OCI-LY3 (cell line): ENCODE measurements around the gene MUC20.
"Not testable (repeated sequence)": the region's sequence is repeated elsewhere in the genome, so short reads cannot be mapped to it uniquely, and the experiment has no call there.

Experiments
- H2AFZ ChIP-seq: fragments of 200-600, 300-600 bp; shearing (Covaris generic); 2 replicates; pipeline ENCODE4 v1.6.0; 2014; ENCODE audit warnings: antibody characterized with exemption, low read depth, low read length
- H3K27ac ChIP-seq: fragments of 200-600, 300-600 bp; sonication (generic); 2 replicates; pipeline ENCODE4 v1.5.1; 2014; ENCODE audit warnings: mild to moderate bottlenecking, low read length, moderate library complexity, mixed read lengths
- H3K27me3 ChIP-seq: fragments of 200-600, 300-600 bp; sonication (generic); 2 replicates; pipeline ENCODE4 v1.6.1; 2014; ENCODE audit warnings: low read depth, low read length, mixed read lengths
- H3K36me3 ChIP-seq: fragments of 200-600, 300-600 bp; sonication (generic); replicated peaks from 2 replicates; pipeline ENCODE3; 2014; ENCODE audit warnings: low read depth, low read length, mixed read lengths
- H3K4me1 ChIP-seq: fragments of 300-600, 200-600 bp; sonication (generic); 2 replicates; pipeline ENCODE4 v1.6.1; 2014; ENCODE audit warnings: low read length, mixed read lengths
- H3K4me2 ChIP-seq: fragments of 200-600, 300-600 bp; sonication (generic); 2 replicates; pipeline ENCODE4 v1.6.1; 2014; ENCODE audit warnings: low read length, mixed read lengths
- H3K4me3 ChIP-seq: fragments of 300-600, 200-600 bp; sonication (generic); 2 replicates; pipeline ENCODE4 v1.5.1; 2014; ENCODE audit warnings: antibody characterized with exemption, mild to moderate bottlenecking, low read length, moderate library complexity
- H3K79me2 ChIP-seq: fragments of 300-600, 200-600 bp; shearing (Covaris generic); 2 replicates; pipeline ENCODE4 v1.6.1; 2014; ENCODE audit warnings: mild to moderate bottlenecking, low read length, mixed read lengths
- H3K9ac ChIP-seq: fragments of 300-600, 200-600 bp; shearing (Covaris generic); 2 replicates; pipeline ENCODE4 v1.6.0; 2014; ENCODE audit warnings: mild to moderate bottlenecking, low read length, moderate library complexity
- H3K9me3 ChIP-seq: fragments of 200-600, 300-600 bp; shearing (Covaris generic); 2 replicates; pipeline ENCODE4 v1.6.1; 2014; ENCODE audit warnings: low read length, mixed read lengths; ENCODE audit not compliant: insufficient read depth
- H4K20me1 ChIP-seq: fragments of 200-600, 300-600 bp; sonication (generic); 2 replicates; pipeline ENCODE4 v1.6.1; 2016; ENCODE audit warnings: low read length, mixed read lengths; ENCODE audit not compliant: insufficient read depth
- EZH2phosphoT487 ChIP-seq: fragments of 200-600 bp; shearing (Covaris generic); IDR thresholded peaks from 2 replicates; pipeline ENCODE4 v1.6.1; 2018; ENCODE audit warnings: antibody characterized with exemption, mixed run types, low read depth
- TF ChIP-seq, protein P1 (sequence below): fragments of 200-600, 300-600 bp; sonication (generic); IDR thresholded peaks from 2 replicates; pipeline ENCODE4 v1.5.1; 2014; ENCODE audit warnings: antibody characterized with exemption, low read length, low read depth

MUC20 gene

DNA sequence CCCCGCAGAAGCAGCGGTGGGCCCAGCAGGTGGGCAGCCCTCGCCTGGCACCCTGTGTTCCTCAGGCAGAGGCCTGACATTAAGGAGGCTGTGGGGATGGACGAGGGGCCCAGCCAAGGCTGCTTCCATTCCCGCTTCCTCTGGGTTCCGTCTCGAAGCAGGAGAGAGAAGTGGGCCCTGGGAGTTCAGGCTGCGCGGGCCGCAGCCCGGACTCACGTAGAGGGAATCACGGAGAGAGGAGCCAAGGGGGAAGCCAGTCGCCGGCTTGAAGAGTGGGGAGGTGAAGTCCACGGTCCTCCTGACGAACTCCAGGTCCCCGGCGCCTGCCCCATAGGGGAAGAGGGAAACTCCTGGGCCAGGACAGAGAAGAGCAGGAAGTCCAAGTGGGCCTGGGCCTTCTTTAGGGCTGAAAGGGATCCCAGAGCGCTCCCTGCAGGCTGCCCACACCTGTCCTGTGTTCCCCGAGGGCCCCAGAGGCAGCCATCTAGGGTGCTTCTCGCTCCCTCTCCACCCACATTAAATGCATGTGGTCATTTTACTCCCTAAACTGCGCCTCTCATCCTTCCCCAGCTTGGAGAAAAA lies 53.3 kb downstream of the MUC20 start:
- Histone ChIP-seq H3K4me3 (no peak overlapping the region), H4K20me1 (no peaks in the 10 kb centered on the region), H3K4me2 (no peak overlapping the region), H3K79me2 (no peaks in the 10 kb centered on the region), H3K27ac (no peak overlapping the region), H3K9ac (no peak overlapping the region), H3K27me3 (no peaks in the 10 kb centered on the region), H2AFZ (no peak overlapping the region), H3K36me3 (no peaks in the 10 kb centered on the region), H3K9me3 (no peaks in the 10 kb centered on the region), H3K4me1 (no peaks in the 10 kb centered on the region)
- TF ChIP-seq EZH2phosphoT487 = no peak
- TF ChIP-seq, protein P1, sequence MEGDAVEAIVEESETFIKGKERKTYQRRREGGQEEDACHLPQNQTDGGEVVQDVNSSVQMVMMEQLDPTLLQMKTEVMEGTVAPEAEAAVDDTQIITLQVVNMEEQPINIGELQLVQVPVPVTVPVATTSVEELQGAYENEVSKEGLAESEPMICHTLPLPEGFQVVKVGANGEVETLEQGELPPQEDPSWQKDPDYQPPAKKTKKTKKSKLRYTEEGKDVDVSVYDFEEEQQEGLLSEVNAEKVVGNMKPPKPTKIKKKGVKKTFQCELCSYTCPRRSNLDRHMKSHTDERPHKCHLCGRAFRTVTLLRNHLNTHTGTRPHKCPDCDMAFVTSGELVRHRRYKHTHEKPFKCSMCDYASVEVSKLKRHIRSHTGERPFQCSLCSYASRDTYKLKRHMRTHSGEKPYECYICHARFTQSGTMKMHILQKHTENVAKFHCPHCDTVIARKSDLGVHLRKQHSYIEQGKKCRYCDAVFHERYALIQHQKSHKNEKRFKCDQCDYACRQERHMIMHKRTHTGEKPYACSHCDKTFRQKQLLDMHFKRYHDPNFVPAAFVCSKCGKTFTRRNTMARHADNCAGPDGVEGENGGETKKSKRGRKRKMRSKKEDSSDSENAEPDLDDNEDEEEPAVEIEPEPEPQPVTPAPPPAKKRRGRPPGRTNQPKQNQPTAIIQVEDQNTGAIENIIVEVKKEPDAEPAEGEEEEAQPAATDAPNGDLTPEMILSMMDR = no peak

DNA sequence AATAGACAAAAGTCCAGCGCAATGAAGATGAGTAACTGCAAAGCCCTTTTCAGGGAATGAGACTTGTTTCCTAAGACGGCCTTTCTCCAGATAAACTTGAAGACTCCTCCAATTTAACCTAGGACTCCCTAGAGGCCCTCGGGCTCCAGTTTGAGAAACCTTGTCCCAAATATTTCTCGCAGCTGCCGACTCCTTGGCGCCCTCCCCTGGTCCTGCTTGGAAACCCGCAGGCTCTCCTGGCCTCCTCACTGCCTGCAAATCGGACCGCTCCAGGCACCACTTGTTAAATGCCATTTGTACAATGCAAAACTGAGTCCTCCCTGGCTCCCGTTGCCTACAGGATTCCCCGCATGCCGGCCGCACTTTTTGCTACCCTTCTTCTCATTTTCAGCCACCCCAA lies 54.1 kb downstream of the MUC20 start:
- no peaks in the 10 kb centered on the region for H4K20me1 ChIP-seq
- no peak overlapping the region for H3K4me3 ChIP-seq
- H3K9me3 ChIP-seq = no peaks in the 10 kb centered on the region
- no peak overlapping the region for H3K9ac ChIP-seq
- no peaks in the 10 kb centered on the region for H3K4me1 ChIP-seq
- TF ChIP-seq, protein P1 = peak; percentile 38
- TF ChIP-seq EZH2phosphoT487 = no peak
- no peaks in the 10 kb centered on the region for H3K36me3 ChIP-seq
- no peak overlapping the region for H3K27ac ChIP-seq
- no peaks in the 10 kb centered on the region for H3K27me3 ChIP-seq
- H3K4me2 ChIP-seq = no peak overlapping the region
- H3K79me2 ChIP-seq = no peaks in the 10 kb centered on the region
- H2AFZ ChIP-seq = no peak overlapping the region

DNA sequence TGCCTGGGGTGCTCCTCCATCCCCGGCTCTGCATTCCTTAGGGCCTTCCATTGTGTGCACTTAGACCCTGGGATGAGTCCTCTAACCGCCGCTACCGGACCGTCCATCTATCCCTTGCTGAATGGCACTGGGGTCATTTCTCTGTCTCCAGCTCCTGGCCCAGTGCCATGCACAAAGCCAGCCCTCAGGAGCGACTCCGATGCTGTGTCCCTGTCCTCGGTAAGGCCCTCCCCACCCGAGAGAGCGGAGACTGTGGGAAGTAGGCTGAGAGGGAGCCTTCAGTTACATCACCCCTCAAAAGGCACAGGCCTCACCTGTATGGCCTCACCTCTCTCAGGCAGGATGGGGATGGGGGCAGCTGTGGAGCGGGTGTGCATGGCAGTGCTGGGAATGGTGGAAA lies 57.2 kb downstream of the MUC20 start:
- Histone ChIP-seq H3K27ac (no peak overlapping the region), H3K9ac (no peak overlapping the region), H3K4me2 (no peak overlapping the region), H3K9me3 (no peaks in the 10 kb centered on the region), H3K27me3 (no peaks in the 10 kb centered on the region), H2AFZ (no peak overlapping the region), H3K4me1 (no peaks in the 10 kb centered on the region), H4K20me1 (no peaks in the 10 kb centered on the region), H3K36me3 (no peaks in the 10 kb centered on the region), H3K4me3 (no peak overlapping the region), H3K79me2 (no peaks in the 10 kb centered on the region)
- TF ChIP-seq, protein P1 = no peak
- no peak for TF ChIP-seq EZH2phosphoT487

DNA sequence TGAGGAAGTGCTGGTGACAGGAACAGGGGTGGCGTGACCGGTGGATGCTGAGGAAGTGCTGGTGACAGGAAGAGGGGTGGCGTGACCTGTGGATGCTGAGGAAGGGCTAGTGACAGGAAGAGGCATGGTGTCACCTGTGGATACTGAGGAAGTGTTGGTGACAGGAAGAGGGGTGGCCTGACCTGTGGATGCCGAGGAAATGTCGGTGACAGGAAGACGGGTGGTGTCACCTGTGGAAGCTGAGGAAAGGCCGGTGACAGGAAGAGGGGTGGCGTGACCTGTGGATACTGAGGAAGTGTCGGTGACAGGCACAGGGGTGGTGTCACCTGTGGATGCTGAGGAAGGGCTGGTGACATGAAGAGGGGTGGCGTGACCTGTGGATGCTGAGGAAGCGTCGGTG lies 60.5 kb downstream of the MUC20 start:
- not testable (repeated sequence) for H3K9me3 ChIP-seq, H3K27ac ChIP-seq, H3K4me2 ChIP-seq, H3K27me3 ChIP-seq, H3K9ac ChIP-seq, H2AFZ ChIP-seq, H3K79me2 ChIP-seq, H3K4me3 ChIP-seq, H4K20me1 ChIP-seq, H3K36me3 ChIP-seq, H3K4me1 ChIP-seq
